ENCODE results near the gene EPHA4. TPM values are rescaled to one million over a fixed set of nuclear protein-coding genes. Genes with fewer than 3 reads are reported as not detected.

The EPHA4 gene
- total RNA-seq, 1 donor from 2014 or later, result 16.8 TPM

DNA sequence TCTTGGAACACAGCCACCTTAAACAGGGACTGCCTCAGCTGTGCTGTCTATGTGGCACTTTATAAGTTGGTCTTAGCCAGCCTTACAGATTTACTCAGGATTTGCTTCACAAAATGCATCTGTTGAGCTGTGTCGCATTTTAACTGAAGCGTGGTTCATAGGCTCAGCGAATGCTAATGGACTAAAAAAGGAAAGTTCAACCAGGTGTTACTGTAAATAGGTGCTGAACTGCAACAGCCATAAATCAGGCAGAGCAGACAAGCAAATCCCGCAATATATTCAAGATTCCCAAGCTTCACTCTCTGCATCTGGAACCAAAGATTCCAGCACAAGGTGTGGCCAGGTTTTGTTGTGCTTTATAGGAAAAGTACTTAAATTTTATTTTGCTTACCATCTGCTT lies 130.0 kb downstream of the EPHA4 start:
- Mint-ChIP-seq H3K4me3 (ENCODE audit: unreplicated experiment) (no peak overlapping the region), H3K27me3 (ENCODE audit: unreplicated experiment) (no peaks in the 10 kb centered on the region), H3K36me3 (ENCODE audit: unreplicated experiment) (peaks cover 19% of the 10 kb centered on the region), H3K4me1 (ENCODE audit: unreplicated experiment) (no peaks in the 10 kb centered on the region), H3K9me3 (ENCODE audit: unreplicated experiment) (no peaks in the 10 kb centered on the region), H3K27ac (ENCODE audit: unreplicated experiment) (no peak overlapping the region)
- TF ChIP-seq, protein P1, sequence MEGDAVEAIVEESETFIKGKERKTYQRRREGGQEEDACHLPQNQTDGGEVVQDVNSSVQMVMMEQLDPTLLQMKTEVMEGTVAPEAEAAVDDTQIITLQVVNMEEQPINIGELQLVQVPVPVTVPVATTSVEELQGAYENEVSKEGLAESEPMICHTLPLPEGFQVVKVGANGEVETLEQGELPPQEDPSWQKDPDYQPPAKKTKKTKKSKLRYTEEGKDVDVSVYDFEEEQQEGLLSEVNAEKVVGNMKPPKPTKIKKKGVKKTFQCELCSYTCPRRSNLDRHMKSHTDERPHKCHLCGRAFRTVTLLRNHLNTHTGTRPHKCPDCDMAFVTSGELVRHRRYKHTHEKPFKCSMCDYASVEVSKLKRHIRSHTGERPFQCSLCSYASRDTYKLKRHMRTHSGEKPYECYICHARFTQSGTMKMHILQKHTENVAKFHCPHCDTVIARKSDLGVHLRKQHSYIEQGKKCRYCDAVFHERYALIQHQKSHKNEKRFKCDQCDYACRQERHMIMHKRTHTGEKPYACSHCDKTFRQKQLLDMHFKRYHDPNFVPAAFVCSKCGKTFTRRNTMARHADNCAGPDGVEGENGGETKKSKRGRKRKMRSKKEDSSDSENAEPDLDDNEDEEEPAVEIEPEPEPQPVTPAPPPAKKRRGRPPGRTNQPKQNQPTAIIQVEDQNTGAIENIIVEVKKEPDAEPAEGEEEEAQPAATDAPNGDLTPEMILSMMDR (IDR thresholded peaks at IDR 0.05), result no peak
- DNase-seq (ENCODE audit: extremely low spot score, unreplicated experiment), result no peak

DNA sequence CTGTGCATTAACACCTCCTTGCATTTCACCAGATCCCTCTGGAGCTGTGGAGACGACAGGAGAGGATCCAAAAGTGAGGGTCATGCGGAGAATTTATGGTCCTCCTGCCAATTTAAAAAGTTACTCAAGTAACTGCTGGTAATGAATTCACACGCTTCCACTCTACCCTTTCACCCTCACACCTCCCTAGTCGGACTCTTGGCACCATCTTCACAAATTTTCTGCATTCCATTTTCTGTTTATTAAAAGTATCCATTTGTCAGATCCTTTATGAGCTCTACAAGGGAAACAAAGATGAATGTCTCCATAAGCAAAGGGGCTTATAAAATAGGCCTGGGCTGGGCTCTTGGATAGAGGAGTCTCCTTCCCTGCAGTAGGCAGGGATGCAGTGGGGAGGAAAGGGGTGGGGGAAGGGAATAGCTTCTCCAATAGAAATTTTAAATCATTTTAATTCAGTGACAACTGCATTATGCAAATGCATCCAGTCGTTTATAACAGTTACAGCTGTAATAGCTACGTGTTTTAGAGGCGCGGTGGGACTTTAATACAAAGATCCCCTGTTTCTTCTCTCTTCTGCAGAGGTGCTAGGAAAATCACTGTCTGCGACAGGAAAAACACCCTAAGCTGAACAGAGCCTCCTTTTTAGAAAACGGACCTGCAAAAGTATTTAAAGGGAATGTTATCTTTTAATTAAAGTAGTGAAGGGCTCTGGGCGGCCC lies 132.2 kb downstream of the EPHA4 start:
- H3K27ac Mint-ChIP-seq (ENCODE audit: unreplicated experiment), result no peak overlapping the region
- no peak overlapping the region for H3K4me3 Mint-ChIP-seq (ENCODE audit: unreplicated experiment)
- H3K36me3 Mint-ChIP-seq (ENCODE audit: unreplicated experiment), result peaks cover 24% of the 10 kb centered on the region
- no peaks in the 10 kb centered on the region for H3K27me3 Mint-ChIP-seq (ENCODE audit: unreplicated experiment)
- H3K9me3 Mint-ChIP-seq (ENCODE audit: unreplicated experiment), result no peaks in the 10 kb centered on the region
- no peaks in the 10 kb centered on the region for H3K4me1 Mint-ChIP-seq (ENCODE audit: unreplicated experiment)
- DNase-seq (ENCODE audit: extremely low spot score, unreplicated experiment), result no peak
- TF ChIP-seq, protein P1 (IDR thresholded peaks at IDR 0.05), result no peak

DNA sequence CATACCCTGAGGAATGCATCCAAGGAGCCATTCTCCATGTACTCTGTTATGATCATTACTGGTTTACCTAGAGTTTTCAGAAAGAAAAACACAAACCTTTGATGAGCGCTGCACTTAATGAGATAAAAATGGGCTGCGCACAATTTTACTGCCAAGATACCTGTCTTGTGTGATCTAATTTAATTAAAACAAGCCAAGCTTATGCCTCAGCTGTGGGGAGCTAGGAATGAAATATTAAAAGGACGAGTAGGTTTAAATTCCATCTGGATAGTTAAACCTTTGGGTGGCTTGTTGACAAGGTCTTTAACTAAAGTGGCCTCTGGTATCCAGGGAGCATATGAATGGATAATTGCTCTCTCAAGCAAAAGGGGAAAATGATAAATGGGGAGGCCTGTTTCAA lies 135.0 kb downstream of the EPHA4 start:
- Mint-ChIP-seq H3K27me3 (ENCODE audit: unreplicated experiment) (no peaks in the 10 kb centered on the region), H3K9me3 (ENCODE audit: unreplicated experiment) (no peaks in the 10 kb centered on the region), H3K4me1 (ENCODE audit: unreplicated experiment) (no peaks in the 10 kb centered on the region), H3K36me3 (ENCODE audit: unreplicated experiment) (peaks cover 26% of the 10 kb centered on the region), H3K27ac (ENCODE audit: unreplicated experiment) (no peak overlapping the region), H3K4me3 (ENCODE audit: unreplicated experiment) (no peak overlapping the region)
- TF ChIP-seq, protein P1 (IDR thresholded peaks at IDR 0.05), result no peak
- no peak for DNase-seq (ENCODE audit: extremely low spot score, unreplicated experiment)

DNA sequence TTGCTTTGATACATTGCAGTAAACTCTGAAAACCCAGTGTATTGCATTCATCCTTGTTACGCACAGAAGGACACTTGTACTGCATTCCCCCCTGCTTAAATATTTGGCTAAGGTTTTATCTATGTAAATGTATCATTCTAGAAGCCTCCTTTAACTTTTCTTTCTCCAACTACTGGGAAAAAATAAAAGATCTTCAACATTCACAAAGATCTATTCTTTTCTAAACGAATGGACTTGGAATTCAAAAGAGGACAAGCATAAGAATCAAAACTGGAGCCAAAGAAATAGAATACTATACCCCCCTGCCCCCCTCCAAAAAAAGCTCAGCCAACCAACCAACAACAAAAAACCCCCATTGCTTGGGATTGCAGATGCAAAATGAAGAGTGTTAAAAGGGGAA lies 136.9 kb downstream of the EPHA4 start:
- Mint-ChIP-seq H3K4me3 (ENCODE audit: unreplicated experiment) (no peak overlapping the region), H3K4me1 (ENCODE audit: unreplicated experiment) (no peaks in the 10 kb centered on the region), H3K9me3 (ENCODE audit: unreplicated experiment) (no peaks in the 10 kb centered on the region), H3K36me3 (ENCODE audit: unreplicated experiment) (peaks cover 16% of the 10 kb centered on the region), H3K27me3 (ENCODE audit: unreplicated experiment) (no peaks in the 10 kb centered on the region), H3K27ac (ENCODE audit: unreplicated experiment) (no peak overlapping the region)
- no peak for DNase-seq (ENCODE audit: extremely low spot score, unreplicated experiment)
- TF ChIP-seq, protein P1 (IDR thresholded peaks at IDR 0.05), result no peak

DNA sequence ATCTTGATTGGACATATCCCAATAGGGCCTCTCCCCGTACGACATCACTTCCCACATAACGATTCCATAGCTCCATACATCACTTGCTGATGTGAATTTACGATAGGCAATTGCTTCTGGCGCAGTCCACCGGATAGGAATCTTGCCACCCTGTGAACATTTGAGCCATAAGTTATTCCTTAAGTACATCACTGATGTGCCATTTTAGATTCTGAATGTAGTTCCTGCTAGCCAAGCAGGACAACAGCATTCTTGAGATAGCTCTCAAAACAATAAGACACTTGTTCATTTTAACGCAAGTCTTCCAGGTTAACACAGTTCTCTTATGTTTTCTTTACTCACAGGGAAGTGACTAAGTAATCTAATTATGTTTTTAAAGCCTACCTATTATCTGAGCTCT lies 138.0 kb downstream of the EPHA4 start:
- no peak overlapping the region for H3K27ac Mint-ChIP-seq (ENCODE audit: unreplicated experiment)
- H3K9me3 Mint-ChIP-seq (ENCODE audit: unreplicated experiment), result no peaks in the 10 kb centered on the region
- no peaks in the 10 kb centered on the region for H3K4me1 Mint-ChIP-seq (ENCODE audit: unreplicated experiment)
- TF ChIP-seq, protein P1 (IDR thresholded peaks at IDR 0.05), result no peak
- peaks cover 20% of the 10 kb centered on the region for H3K36me3 Mint-ChIP-seq (ENCODE audit: unreplicated experiment)
- H3K27me3 Mint-ChIP-seq (ENCODE audit: unreplicated experiment), result no peaks in the 10 kb centered on the region
- no peak for DNase-seq (ENCODE audit: extremely low spot score, unreplicated experiment)
- no peak overlapping the region for H3K4me3 Mint-ChIP-seq (ENCODE audit: unreplicated experiment)

Measured in osteocyte (in vitro differentiated cells).